ENCODE results near the gene FMNL3.

DNA sequence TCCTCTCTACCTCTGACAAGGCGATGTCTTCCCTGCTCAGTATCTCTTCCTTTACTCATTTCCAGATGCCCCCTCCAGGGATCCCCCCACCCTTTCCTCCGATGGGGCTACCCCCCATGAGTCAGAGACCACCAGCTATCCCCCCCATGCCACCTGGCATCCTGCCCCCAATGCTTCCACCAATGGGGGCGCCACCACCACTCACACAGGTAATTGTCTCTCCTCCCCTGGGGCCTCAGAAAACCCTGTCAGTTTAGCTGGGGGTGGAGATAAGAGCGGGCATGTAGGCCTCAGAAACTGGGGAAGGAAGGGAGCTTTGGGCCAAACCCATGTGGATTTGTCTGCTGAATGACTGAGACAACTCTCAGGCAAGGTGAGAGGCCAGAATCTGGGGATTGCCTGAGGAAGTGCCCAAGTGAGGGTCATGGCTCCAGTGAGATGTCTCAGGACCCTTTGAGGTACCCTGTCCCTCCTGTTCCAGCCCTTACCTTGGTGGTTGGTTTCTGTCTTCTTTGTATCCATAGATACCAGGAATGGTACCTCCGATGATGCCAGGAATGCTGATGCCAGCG is 75.8 kb downstream of the FMNL3 start:
- TF ChIP-seq POLR2A (IDR thresholded peaks at IDR 0.05) (no peak), POLR2AphosphoS5 (IDR thresholded peaks at IDR 0.05) (no peak)
- TF ChIP-seq, protein P1, sequence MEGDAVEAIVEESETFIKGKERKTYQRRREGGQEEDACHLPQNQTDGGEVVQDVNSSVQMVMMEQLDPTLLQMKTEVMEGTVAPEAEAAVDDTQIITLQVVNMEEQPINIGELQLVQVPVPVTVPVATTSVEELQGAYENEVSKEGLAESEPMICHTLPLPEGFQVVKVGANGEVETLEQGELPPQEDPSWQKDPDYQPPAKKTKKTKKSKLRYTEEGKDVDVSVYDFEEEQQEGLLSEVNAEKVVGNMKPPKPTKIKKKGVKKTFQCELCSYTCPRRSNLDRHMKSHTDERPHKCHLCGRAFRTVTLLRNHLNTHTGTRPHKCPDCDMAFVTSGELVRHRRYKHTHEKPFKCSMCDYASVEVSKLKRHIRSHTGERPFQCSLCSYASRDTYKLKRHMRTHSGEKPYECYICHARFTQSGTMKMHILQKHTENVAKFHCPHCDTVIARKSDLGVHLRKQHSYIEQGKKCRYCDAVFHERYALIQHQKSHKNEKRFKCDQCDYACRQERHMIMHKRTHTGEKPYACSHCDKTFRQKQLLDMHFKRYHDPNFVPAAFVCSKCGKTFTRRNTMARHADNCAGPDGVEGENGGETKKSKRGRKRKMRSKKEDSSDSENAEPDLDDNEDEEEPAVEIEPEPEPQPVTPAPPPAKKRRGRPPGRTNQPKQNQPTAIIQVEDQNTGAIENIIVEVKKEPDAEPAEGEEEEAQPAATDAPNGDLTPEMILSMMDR (IDR thresholded peaks at IDR 0.05): no peak
